GM15510 (cell line): ENCODE data around the gene CCR5AS.

Experiments used
- POLR2A ChIP-seq: IDR thresholded peaks from 3 replicates; pipeline ENCODE4 v1.6.1; 2011; ENCODE audit warnings: borderline replicate concordance; ENCODE audit not compliant: insufficient read length; ENCODE audit errors: extremely low read depth

Gene CCR5AS

DNA sequence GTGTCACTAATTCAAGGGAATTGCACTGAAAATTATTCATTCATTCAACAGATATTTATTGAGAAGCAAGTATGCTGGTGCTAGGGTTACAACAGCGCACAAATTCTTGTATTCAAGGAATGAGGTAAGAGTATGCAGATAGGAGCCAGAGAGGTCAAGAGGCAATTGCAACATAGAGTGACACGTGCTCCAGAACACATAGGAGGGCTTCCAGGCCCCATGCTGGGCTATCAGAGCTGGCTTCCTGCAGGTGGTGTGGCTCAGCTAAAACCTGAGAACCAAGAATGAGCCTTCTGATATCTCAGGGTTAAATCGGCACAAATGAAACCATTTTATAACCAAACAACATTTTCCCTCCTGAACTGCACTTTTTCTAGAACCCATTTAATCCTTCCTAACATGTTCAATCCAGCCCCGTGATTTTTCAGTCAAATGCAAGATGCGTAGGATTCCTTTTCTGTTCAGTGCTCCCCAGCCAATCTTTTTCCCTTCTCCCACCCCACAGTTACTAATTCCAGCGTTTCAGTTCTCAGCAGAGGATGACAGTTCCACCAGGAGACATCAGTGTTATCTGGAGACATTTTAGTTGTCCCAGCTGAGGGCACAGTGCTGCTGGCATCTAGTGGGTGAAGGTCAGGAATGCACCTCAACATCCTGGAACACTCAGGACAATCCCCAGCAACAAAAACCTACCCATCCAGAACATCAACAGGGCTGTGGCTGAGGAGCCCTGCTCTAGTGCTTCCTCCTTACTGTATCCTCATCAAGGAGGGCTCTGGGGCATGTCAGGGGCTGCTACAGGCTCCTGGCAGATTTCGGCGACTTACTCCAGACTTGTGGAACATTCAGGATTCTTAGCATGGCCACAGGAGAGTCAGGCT lies 13.1 kb downstream of the CCR5AS start:
- TF ChIP-seq POLR2A = no peak

DNA sequence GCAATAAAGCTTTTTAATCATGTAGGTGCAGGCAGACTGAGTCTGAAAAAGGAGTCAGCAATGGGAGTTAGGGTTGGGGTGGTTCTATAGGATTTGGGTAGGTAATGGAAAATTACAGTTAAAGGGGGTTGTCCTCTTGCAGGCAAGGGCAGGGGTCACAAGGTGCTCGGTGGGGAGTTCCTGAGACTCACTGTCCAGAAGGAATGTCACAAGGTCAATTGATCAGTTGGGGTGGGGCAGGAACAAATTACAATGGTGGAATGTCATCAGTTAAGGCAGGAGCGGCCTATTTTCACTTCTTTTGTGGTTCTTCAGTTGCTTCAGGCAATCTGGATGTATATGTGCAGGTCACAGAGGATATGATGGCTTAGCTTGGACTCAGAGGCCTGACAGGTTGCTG lies 13.9 kb downstream of the CCR5AS start:
- no peak for TF ChIP-seq POLR2A

DNA sequence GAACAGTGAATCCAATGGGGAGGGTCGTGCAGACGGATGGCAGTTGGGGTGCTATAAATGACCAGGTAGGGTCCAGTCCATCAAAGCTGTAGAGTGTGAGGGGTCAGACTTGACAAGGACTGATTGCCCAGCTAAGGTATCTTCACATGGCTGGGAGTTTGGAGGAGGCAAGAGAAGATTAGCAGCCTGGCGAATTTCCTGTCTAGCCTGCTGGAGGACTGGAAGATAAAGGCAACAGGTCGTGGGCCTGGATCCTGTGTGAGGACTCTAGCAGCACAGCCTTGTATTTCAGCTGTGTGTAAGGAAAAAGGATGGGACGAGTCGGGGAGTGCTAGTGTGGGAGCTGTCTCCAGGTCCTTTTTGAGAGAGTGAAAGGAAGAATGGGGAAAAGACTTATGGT lies 17.6 kb downstream of the CCR5AS start:
- no peak for TF ChIP-seq POLR2A

DNA sequence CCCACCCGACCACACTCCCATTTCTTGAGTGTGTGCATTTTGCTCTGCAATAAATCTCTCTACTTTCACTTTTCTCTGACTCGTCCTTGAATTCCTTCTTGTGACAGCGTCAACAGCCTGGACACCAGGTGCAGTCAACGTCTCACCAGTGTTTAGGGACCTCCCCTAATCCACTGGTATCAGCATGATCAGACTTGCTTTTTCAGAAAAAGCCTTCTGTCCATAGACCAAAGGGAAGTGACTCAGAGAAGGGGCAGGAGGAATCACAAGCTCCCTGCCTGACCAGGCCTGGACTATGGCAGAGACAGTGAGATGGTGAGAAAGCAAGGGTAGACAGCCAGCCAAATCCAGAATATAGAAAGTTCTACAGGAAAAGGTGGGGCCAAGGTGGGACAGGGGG lies 20.7 kb downstream of the CCR5AS start:
- TF ChIP-seq POLR2A = no peak

DNA sequence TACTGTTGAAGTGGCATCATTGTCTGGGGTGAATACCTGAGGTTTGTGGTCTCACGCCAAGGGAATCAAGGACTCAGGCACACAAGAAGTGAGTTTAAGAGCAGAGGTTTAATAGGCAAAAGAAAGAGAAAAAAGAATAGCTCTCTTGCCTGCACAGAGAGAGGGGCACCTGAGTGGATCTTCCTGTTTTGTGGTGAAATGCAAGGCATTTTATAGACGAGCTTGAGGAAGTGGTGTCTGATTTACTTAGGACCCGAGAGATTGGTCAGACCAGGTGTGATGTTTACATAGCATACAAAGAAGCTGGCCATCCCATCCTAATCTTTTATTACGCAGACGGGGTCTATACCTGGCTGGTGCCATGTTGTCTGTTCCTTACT lies 22.9 kb downstream of the CCR5AS start:
- TF ChIP-seq POLR2A = no peak

DNA sequence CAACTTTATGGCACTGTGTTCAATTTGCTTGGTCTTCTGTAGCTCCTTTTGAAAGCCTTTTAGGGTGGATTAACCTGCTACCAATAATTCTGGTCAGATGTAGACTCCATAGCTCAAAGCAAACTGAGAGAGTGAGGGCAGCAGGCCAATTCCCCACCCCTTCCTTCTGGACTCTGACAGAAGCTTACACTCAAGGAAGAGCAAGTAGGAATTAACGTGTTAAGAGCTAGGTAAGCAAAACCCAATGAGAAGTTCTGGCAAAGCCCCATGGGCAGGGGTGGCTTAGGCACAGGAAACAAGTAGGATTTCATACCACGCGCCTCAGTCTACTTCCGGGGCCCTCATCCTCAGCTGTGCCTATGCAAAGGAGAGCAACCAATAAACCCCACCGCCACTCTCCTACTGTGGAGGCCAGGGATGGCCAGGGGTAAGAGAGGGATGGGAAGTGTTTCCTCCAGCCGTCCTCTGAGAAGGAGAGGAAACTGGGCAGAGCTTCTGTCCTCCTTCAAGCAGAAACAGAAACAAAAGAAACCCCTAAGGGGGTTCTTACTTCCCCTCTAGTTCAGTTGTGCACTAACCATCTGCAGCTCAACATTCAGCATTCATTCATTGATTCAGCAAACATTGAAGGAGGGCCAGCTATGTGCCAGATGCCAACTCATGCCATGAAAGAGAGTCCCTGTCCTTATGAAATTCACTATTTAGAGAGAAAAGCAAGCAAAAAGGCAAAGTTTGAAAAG lies 23.5 kb downstream of the CCR5AS start:
- no peak for TF ChIP-seq POLR2A

DNA sequence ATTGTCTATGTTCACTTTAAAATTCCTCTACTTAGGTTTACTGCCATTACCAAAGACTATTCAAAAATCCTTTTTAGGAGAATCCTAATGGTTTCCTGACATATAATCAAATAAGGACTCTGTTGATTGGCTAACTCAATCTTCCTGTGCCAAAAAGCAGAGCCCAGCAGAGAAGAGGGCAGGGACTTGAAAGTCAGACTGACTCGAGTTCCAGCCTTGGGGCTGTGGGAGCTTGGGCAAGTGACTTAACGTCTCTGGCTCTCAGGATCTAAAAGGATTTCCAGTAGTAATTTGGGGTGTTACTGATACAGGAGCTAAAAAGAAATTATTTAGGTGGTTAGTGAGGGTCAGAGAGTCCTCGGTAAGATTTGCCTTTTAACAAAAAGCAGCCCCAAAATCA lies 25.2 kb downstream of the CCR5AS start:
- no peak for TF ChIP-seq POLR2A

DNA sequence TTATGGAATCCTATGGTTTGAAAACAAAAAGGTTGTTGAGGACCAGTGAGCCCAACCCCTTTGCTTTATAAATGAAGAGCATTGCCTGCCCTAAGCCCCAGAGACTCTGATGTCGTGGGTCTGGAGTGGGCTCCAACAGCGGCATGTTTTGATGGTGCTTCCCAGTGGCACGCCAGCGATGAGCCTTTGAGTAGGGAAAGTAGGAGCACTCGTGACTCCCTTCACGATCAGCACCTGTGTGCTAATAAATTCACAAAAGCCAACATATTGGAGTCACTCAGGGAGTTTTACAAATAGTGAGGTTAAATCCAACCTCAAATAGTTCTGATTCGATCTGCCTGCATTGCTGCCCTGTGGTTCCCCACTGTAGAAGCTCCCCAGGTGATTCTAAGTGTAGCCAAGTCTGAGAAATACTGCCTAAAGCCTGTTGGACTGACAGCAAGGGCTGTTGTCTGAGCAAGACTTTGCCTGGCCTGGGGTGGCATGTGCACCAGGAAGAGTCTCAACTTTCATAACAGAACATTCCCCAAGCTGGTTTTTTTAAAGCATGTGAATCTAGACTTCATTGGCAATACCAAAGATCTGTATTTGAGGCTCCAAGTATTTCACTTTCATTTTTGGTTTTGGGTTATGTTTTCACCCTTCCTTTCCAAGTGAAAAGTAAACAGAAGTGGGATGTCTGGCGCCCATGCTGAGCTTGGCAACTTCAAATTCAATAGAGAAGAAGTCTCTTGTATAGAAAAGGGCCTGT lies 26.2 kb downstream of the CCR5AS start:
- no peak for TF ChIP-seq POLR2A

DNA sequence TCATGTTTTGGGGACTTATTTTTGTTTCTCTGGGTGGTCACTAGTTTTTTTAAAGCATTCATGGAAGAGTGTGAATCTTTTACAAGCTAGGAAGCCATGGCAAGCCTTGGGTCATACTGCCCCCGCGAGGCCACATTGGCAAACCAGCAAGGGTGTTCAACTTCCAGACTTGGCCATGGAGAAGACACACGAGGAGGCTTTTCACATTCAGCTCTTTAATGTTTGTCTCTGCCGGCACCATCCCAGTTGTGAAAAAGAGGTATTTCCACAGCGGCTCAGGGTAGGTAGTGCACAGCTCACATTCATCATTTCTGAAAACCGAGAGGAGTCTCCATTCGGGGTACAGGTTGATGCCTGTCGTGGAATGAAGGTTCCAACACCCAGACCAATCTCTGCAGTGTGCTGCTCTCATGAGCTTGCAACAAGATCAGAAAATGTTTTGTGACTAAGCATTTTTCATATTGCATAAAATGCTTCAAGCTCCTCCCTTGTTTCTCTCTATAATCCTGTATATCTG lies 28.4 kb downstream of the CCR5AS start:
- TF ChIP-seq POLR2A = no peak

DNA sequence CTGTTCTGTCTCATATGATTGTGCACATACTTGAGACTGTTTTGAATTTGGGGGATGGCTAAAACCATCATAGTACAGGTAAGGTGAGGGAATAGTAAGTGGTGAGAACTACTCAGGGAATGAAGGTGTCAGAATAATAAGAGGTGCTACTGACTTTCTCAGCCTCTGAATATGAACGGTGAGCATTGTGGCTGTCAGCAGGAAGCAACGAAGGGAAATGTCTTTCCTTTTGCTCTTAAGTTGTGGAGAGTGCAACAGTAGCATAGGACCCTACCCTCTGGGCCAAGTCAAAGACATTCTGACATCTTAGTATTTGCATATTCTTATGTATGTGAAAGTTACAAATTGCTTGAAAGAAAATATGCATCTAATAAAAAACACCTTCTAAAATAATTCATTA lies 31.1 kb downstream of the CCR5AS start:
- TF ChIP-seq POLR2A = no peak

DNA sequence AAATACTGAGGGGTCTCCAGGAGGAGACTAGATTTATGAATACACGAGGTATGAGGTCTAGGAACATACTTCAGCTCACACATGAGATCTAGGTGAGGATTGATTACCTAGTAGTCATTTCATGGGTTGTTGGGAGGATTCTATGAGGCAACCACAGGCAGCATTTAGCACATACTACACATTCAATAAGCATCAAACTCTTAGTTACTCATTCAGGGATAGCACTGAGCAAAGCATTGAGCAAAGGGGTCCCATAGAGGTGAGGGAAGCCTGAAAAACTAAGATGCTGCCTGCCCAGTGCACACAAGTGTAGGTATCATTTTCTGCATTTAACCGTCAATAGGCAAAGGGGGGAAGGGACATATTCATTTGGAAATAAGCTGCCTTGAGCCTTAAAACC lies 31.6 kb downstream of the CCR5AS start:
- no peak for TF ChIP-seq POLR2A

DNA sequence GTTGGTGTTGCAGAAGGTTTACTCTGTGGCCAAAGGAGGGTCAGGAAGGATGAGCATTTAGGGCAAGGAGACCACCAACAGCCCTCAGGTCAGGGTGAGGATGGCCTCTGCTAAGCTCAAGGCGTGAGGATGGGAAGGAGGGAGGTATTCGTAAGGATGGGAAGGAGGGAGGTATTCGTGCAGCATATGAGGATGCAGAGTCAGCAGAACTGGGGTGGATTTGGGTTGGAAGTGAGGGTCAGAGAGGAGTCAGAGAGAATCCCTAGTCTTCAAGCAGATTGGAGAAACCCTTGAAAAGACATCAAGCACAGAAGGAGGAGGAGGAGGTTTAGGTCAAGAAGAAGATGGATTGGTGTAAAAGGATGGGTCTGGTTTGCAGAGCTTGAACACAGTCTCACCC lies 32.1 kb downstream of the CCR5AS start:
- no peak for TF ChIP-seq POLR2A

DNA sequence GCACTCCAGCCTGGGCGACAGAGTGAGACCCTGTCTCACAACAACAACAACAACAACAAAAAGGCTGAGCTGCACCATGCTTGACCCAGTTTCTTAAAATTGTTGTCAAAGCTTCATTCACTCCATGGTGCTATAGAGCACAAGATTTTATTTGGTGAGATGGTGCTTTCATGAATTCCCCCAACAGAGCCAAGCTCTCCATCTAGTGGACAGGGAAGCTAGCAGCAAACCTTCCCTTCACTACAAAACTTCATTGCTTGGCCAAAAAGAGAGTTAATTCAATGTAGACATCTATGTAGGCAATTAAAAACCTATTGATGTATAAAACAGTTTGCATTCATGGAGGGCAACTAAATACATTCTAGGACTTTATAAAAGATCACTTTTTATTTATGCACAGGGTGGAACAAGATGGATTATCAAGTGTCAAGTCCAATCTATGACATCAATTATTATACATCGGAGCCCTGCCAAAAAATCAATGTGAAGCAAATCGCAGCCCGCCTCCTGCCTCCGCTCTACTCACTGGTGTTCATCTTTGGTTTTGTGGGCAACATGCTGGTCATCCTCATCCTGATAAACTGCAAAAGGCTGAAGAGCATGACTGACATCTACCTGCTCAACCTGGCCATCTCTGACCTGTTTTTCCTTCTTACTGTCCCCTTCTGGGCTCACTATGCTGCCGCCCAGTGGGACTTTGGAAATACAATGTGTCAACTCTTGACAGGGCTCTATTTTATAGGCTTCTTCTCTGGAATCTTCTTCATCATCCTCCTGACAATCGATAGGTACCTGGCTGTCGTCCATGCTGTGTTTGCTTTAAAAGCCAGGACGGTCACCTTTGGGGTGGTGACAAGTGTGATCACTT lies 34.1 kb downstream of the CCR5AS start:
- TF ChIP-seq POLR2A = no peak
